Kidney tubule cell (primary cell): Measurements from ENCODE around the gene CSTF2T.

Experiments used
- DNase-seq: peaks from one replicate; pipeline ENCODE4 v3.0.0-alpha.2; 2018; ENCODE audit warnings: low spot score

Gene CSTF2T

GRCh38 chr10:51699475-51700227, at the start of gene CSTF2T:
TSS of gene CSTF2T (minus strand) at chr10:51699595. CDS start at chr10:51699549, 46 bp downstream.
- peak; percentile 92 for DNase-seq

- DNase-seq, result no peak
Observed at GRCh38 chr10:51748959-51749358, 49.6 kb upstream of the CSTF2T start.

GRCh38 chr10:51747216-51747615, 47.8 kb upstream of the CSTF2T start:
- DNase-seq, result no peak

GRCh38 chr10:51745397-51745796, 46.0 kb upstream of the CSTF2T start:
- DNase-seq, result no peak

GRCh38 chr10:51744235-51745000, 45.0 kb upstream of the CSTF2T start:
- DNase-seq, result no peak

GRCh38 chr10:51743146-51743545, 43.8 kb upstream of the CSTF2T start:
- DNase-seq, result no peak

- DNase-seq, result peak; percentile 10
Observed at GRCh38 chr10:51733057-51733456, 33.7 kb upstream of the CSTF2T start.

- DNase-seq, result no peak
Observed at GRCh38 chr10:51729822-51730555, 30.6 kb upstream of the CSTF2T start.

GRCh38 chr10:51724038-51724437, 24.6 kb upstream of the CSTF2T start:
- DNase-seq, result no peak

- peak; percentile 88 for DNase-seq
Observed at GRCh38 chr10:51718804-51719291, 19.5 kb upstream of the CSTF2T start.

GRCh38 chr10:51716981-51717380, 17.6 kb upstream of the CSTF2T start:
- no peak for DNase-seq

- DNase-seq, result no peak
Observed at GRCh38 chr10:51711519-51711891, 12.1 kb upstream of the CSTF2T start.

- no peak for DNase-seq
Observed at GRCh38 chr10:51709324-51709972, 10.1 kb upstream of the CSTF2T start.

- DNase-seq, result no peak
Observed at GRCh38 chr10:51708609-51709008, 9.2 kb upstream of the CSTF2T start.

- DNase-seq, result no peak
Observed at GRCh38 chr10:51707821-51708424, 8.5 kb upstream of the CSTF2T start.

- no peak for DNase-seq
Observed at GRCh38 chr10:51707392-51707791, 8.0 kb upstream of the CSTF2T start.

- DNase-seq, result no peak
Observed at GRCh38 chr10:51706225-51706624, 6.8 kb upstream of the CSTF2T start.

GRCh38 chr10:51705774-51706173, 6.4 kb upstream of the CSTF2T start:
- no peak for DNase-seq

- peak; percentile 70 for DNase-seq
Observed at GRCh38 chr10:51700228-51700817, 928 bp upstream of the CSTF2T start.

- no peak for DNase-seq
Observed at GRCh38 chr10:51699145-51699474, 285 bp downstream of the CSTF2T start.

GRCh38 chr10:51698473-51699063, 827 bp downstream of the CSTF2T start:
- DNase-seq, result no peak
